CD4-positive, alpha-beta T cell treated with Interleukin-4 for 4 hours (primary cell): ENCODE data around the gene IL22.
"Not testable (repeated sequence)": the region's sequence is repeated elsewhere in the genome, so short reads cannot be mapped to it uniquely, and the experiment has no call there.

Experiments used
- DNase-seq: peaks from one replicate; pipeline ENCODE4 v3.0.0-alpha.2; 2020

IL22 gene

DNA sequence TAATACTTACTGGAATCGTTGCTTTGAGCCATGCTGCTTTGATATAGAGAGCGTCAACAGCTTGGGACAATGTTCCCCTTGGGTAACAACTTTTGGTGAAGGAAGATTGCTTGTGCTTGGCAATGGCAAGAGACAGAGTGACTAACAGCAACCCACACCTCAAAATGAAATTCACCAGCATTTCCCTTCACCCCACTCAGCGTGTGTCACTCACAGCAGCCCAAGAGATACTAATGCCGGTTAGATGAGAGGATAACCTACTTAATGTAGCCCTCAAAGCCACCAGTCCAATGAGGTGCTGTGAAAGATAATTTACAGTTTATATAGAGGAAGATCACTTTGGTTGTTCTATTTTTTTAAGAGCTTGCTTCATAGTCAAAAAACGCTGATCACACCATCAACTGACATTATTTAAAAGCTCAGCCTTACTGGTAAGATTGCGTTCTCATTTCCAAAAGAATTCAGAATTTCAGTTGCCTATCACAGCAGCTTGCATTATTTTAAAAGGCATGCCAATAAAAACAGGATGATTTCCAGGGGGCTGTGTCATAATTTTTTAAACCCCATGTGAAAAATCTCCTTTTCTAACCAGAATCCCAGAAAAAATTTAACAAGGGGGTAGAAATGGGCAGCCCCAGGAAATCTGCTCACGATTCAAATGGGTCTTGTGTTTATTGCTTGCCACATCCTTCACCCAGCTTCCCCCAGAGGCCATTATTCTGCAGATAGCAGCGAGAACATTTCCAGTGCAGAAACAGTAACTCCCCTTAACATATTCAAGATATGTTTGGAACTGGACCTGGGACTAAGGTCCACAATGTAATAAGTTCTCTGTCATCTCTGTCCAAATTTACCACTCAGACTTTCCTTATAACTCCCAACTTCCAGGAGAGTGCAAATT, 27.6 kb downstream of the IL22 start, which contains the start of gene IL26:
Gene IL26 (minus strand): TSS at position 235 of the 901 bp plus-strand sequence. CDS start 54 bp downstream, at position 181.
- DNase-seq: peak; percentile 40

DNA sequence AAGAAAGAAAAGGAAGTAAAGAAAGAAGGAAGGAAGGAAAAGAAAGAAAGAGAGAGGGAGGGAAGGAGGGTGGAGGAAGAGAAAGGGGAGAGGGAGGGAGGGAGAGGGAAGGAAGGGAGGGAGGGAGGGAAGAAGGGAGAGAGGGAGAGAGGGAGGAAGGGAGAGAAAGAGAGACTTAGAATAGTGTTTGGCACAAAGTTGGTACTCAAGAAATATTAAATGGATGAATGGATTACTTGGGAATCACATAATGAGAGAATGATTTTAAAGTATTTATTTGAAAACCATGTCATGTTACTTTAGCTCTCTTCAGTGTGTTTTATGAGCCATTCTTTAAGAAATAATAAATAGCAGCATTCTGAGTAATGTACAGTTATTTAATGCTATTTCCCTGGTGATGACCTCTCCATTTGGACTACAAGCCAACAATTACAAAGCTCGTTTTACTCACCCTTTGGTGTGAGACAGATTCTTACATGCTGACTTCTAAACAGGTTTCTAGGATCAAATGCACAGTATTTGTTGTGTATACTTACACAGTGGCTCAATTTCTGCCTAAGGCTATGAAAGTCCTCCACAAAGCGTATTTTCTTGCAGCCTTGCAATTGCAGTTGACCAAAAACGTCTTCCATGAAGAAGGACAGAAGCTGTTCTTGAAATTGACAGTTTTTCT, 28.7 kb downstream of the IL22 start:
- no peak for DNase-seq

DNA sequence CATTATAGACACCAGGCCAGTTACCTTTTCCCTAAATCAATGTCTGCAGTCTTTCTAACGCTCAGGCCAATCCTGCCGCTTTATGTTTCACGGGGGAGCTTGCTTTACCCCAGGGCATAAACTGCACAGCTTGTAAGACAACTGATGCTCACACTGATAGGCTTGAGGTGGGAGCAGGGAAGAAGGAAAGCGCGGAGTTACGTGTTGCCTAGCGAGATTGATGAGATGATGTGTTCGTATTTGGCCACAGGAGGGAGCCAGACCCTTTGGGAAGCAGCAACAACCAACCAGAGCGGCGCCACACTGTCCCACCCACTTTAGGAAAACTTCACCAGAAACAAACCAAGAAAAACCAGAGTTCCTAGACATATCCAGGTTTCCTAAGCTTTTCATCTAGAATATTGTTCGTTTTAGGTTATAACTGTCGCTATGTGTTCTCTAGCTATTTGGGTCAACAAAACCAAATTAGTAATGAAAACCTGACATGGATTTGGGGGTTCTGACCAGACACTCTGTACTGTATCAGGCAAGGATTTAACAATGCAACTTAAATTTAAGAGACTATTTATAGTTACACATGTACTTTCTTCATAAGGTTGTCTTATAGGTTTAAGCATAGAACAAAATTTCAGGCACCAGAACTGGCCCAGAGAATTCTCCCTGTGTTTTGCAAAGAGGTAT, 30.2 kb downstream of the IL22 start:
- DNase-seq: peak; percentile 70

DNA sequence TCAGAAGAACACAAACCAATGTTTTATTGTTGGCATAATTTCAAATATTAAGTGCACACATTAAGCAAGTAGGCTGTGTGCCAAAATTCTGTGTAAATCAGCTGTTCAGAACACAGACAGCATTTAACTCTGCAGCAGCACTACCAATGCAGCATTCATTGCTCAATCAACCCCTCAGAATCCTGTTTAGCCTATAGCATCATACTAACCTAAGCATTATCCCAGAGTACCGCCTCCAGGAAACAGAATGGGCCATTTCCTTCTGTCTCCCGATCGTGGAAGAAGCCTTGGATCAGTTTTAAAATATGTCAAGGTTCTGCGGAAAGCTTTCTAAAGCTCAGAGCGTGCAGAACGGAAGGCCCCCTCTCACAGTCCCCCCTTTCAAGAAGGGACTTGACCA, 31.1 kb downstream of the IL22 start:
- no peak for DNase-seq

DNA sequence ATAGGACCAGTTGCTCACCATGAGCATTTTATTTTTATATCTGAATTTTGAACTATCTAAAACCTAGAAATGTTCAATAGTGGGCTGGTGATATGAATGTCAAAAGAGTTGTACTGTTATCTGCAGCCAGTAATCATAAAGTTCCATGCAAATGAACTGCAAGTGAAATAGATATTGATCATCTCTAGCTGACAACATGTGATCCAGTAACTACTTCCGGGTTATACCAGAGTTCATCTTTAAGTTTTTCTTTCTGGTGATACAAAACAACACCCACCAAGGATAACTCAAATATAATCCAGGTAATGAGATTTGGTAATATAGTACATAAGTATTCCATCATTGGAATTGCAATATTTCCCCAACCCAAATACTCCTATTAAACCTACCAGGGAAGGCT, 31.9 kb downstream of the IL22 start:
- no peak for DNase-seq

DNA sequence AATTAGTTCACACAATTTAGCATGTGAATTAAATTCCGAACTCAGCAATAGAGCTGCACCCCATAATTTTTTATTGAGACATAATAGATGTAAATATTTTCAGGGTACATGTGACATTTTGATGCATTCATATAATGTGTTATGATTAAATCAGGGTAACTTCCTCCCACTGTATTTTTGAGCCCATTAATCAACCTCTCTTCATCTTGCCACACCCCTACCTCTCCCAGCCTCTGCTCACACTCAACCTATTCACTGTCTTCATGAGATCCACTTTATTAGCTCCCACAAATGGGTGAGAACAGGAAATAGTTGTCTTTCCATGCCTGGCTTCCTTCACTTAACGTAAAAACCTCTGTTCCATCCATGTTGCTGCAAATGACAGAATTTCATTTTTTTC, 42.5 kb downstream of the IL22 start:
- no peak for DNase-seq

DNA sequence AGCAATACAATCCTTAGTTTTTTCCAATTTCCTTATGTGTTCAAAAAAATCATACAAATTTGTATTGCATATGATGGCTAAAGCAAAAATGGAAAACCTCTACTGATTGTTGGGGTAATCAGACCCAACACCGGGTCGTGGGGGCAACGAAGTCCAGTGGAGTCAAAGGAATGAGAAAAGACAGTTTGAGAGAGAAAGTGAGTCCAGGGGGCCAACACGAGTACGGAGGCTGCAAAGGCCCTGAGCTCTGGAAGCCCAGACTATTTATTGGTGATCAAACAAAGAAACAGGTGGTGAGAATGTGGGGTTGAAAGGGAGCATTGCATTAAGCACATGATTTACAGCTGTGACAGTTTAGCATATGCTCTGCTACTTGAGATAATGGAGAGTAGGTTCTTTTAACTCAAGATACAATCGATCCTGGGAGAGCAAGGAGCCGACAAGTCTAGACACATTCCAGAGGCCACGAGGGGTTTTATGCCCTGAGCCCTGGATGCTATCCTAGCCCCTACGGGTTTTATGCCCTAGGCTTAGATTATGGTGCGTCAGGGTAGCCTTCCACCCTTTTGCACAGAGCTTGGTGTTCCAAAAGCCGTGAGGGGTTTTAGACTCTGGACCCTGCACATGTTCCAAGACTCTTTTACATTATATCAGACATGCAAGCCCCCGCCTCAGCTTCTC, 44.2 kb downstream of the IL22 start:
- not testable (repeated sequence) for DNase-seq

DNA sequence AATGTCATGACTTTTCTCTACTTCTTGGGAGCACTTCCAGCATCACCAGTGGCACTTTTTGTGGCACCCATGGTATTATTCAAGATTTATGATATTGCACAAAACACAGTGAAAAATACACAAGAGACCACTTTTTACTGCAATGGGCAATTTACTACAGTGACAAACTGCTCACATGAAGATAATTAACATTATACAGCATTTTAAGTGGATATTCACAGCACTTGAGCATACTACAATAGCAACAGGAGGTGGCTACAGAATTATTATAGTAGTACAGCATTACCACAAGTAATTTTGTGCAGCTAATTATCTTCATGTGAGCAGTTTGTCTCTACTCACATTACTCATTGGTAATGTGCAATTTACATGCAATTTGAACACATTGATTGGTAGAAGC, 46.1 kb downstream of the IL22 start:
- DNase-seq: no peak

DNA sequence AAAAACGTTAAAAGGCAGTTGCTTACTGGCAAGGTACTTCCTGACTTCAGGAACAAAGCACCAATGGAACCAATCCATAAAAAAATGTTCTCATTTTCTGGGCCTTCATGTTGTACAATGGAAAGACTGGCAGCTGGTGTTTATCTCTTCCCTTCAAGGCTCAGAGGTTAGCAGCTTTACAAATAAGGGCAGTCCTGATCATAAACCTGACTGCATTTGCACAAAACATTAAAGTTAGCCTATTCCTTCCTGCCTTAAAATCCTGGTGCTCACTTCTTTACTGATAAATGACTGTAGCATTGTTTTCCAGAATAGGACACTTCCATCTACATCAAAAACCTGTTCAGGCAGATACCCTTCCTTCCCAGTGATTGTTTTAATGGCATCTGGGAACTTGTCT, 47.0 kb downstream of the IL22 start:
- DNase-seq: no peak

DNA sequence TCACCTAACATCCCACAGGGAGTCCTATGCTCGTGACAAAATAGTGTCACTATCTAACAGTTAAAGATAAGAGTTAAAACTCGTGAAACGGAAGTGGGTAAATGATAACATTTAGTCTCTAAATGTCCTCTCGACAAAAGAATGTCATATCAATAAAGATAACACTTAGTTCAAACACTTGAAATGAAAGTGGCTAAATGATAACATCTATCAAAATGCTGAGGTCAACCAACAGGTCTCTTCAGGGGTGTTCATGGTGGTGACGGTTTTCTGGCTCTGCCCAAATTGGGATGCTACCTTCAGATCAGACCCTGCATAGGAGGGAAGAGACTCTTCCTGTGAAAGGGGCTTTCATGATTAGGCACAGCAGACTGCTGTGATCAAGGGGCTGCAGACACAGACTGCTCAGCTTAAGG, 49.9 kb downstream of the IL22 start:
- DNase-seq: peak; percentile 14

DNA sequence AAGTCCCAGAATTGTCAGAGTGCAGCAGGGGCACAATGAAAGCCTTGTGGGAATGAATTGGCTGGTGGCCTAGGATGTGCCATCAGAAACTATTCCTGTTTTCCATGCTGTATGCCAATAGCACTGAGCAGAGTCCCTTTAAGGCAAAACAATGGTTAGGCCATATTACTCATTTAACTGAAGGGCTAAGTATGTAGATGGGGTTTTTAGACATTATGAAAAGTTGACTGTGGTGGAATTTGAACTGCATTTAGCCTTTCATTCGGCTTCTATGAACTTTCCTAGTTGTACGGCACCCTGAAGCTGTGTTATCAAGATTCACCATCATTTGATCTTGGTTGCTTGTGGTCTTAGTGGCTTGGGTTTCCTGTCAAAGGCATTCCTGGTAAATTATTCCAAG, 52.5 kb downstream of the IL22 start:
- DNase-seq: no peak

DNA sequence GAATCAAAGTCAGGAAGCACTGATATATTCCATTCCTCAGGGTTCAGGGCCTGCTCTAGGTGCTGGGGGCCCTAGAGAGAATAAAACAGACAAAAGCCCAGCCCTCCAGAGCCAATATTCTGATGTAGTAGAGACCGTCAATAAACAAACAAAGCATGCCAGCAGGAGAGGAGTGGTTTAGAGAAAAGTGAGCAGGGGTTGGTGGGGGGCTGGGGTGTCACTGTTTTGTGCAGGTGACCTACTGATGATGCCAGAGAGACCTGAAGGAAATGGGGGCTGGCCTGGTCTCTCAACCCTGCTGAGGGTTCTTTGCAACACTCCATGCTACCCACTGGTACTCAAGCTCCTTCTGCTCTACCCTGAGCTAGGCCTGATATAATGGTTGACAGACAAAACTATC, 54.3 kb downstream of the IL22 start:
- no peak for DNase-seq

DNA sequence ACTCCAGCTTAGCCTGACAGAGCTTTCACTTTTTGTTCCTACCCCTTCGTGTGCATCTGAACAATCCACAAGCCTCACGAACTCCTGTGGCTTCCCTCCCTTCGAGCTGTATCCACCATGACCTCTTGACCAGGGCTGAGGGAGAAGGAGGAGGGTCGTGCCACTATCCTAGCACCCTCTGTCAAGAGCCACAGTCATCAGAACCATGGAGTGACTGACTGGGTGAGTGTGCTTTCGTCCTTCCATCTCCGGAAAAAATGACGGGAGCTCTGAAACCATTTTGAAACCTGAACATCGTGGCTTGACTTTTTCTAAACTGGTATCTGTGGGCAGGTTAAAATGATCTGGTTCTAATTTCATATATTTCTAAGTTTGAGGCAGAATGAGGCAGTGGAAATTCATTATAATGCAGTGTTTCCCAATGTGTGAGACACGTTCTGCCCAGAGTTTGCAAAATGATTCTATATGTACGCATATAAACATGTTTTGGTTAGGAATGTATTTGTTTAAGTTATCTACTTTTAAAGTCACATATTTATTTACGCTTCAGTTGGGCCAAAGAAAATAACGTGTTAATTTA, 54.8 kb downstream of the IL22 start:
- no peak for DNase-seq
